Breast epithelium (tissue), 3 donors: ENCODE results near the gene UBASH3B.

ENCODE experiments used
- POLR2A ChIP-seq: fragments of 450-650 bp; IDR thresholded peaks from one replicate; pipeline ENCODE4 v1.6.1; 2016; ENCODE audit warnings: antibody characterized with exemption, mild to moderate bottlenecking, moderate library complexity
- POLR2AphosphoS5 ChIP-seq, 3 donors: sonication (generic); formaldehyde crosslinking; IDR thresholded peaks; one replicate each; pipeline ENCODE4 v1.6.1; 2017; ENCODE audit warnings: antibody characterized with exemption in 3 of 3
- TF ChIP-seq, protein P1 (sequence below), 3 donors: fragments of 450-650 bp; IDR thresholded peaks; one replicate each; pipeline ENCODE4 v1.5.1; 2016 to 2017; ENCODE audit warnings: antibody characterized with exemption in 3 of 3, mild to moderate bottlenecking in 3 of 3, moderate library complexity in 3 of 3

DNA sequence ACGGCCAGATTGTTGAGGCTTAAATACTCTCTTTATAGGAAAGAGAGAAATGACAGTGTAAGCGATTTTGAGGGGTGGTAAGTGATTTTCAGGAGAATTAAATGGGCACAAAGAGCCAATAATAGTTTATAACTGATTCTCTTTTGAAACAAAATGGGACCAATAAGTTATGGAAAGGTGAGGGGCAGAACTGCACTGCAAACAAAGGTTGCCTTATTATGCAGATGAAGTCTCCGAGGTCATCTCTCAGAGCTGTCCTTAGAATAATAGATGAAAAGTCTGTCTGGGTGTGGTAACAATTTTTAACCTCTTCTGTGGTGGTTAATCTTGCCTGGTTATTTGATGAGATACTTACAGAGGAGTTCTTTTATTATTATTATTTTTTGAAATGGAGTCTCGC is 168.0 kb downstream of the UBASH3B start:
- TF ChIP-seq, protein P1, sequence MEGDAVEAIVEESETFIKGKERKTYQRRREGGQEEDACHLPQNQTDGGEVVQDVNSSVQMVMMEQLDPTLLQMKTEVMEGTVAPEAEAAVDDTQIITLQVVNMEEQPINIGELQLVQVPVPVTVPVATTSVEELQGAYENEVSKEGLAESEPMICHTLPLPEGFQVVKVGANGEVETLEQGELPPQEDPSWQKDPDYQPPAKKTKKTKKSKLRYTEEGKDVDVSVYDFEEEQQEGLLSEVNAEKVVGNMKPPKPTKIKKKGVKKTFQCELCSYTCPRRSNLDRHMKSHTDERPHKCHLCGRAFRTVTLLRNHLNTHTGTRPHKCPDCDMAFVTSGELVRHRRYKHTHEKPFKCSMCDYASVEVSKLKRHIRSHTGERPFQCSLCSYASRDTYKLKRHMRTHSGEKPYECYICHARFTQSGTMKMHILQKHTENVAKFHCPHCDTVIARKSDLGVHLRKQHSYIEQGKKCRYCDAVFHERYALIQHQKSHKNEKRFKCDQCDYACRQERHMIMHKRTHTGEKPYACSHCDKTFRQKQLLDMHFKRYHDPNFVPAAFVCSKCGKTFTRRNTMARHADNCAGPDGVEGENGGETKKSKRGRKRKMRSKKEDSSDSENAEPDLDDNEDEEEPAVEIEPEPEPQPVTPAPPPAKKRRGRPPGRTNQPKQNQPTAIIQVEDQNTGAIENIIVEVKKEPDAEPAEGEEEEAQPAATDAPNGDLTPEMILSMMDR (IDR thresholded peaks at IDR 0.05), result no peak
- TF ChIP-seq POLR2AphosphoS5 (IDR thresholded peaks at IDR 0.05) (no peak), POLR2A (no peak)
